ENCODE results near the gene TBC1D10A. TPM values are rescaled to one million over a fixed set of nuclear protein-coding genes. Genes with fewer than 3 reads are reported as not detected.

The TBC1D10A gene
- total RNA-seq, 2 donors from 2014 or later: 12.1 to 13.7 TPM

DNA sequence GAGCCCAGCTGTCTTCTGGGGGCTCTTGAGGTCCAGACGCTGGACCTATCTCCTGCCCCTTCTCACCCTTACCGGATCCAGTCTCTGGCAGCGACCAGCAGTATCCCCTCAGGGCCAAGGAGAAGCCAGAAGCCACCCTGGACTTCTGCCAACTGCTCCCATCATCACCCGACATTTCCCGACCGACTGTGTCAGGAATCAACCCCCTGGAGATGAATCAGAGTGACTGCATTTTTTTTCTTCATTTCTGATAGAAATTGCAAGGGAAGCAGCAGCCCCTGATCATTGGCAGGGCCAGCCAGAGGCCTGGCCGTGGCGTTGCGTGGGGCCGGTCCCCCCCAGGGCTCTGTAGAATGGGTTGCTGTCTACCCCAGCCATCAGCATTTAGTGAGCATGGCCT is 75.0 kb downstream of the TBC1D10A start:
- H3K36me3 Mint-ChIP-seq (ENCODE audit: low read depth): no peaks in the 10 kb centered on the region
- Histone ChIP-seq H3K9ac (ENCODE audit: extremely low read depth, low read length, poor library complexity, severe bottlenecking) (no peak overlapping the region), H3K4me1 (ENCODE audit: control insufficient read depth, insufficient read depth, low read length) (no peaks in the 10 kb centered on the region), H3K9me3 (ENCODE audit: control insufficient read depth, low read length) (no peaks in the 10 kb centered on the region), H3K27me3 (ENCODE audit: control insufficient read depth, insufficient read depth, low read length, poor library complexity, severe bottlenecking) (peaks cover 10% of the 10 kb centered on the region), H3K4me3 (ENCODE audit: low read length) (no peak overlapping the region), H3K27ac (ENCODE audit: low read depth, low read length) (no peak overlapping the region), H3K36me3 (ENCODE audit: control insufficient read depth, insufficient read depth, low read length) (no peaks in the 10 kb centered on the region)
- TF ChIP-seq CTCF (conservative IDR thresholded peaks at IDR 0.05): no peak
- H3K27me3 Mint-ChIP-seq (ENCODE audit: insufficient read depth): peaks cover 19% of the 10 kb centered on the region
- H3K4me3 Mint-ChIP-seq: no peak overlapping the region
- H3K27ac Mint-ChIP-seq: no peak overlapping the region
- 91% methylated on average over 8 to 10 of the region's 10 CpGs for WGBS, 2 experiments (ENCODE audit: insufficient coverage in 1 of 2, insufficient read length in 1 of 2)
- H3K9me3 Mint-ChIP-seq: no peaks in the 10 kb centered on the region
- no peak for DNase-seq
- H3K4me1 Mint-ChIP-seq: peaks cover 7% of the 10 kb centered on the region

GRCh38 chr22:30250661-30251267 is 76.0 kb downstream of the TBC1D10A start:
- no peaks in the 10 kb centered on the region for H3K36me3 ChIP-seq (ENCODE audit: control insufficient read depth, insufficient read depth, low read length)
- Mint-ChIP-seq H3K4me3 (no peak overlapping the region), H3K27ac (no peak overlapping the region), H3K4me1 (peaks cover 7% of the 10 kb centered on the region), H3K27me3 (ENCODE audit: insufficient read depth) (peaks cover 25% of the 10 kb centered on the region), H3K36me3 (ENCODE audit: low read depth) (no peaks in the 10 kb centered on the region), H3K9me3 (no peaks in the 10 kb centered on the region)
- peaks cover 19% of the 10 kb centered on the region for H3K27me3 ChIP-seq (ENCODE audit: control insufficient read depth, insufficient read depth, low read length, poor library complexity, severe bottlenecking)
- WGBS, 2 experiments (ENCODE audit: insufficient coverage in 1 of 2, insufficient read length in 1 of 2): 81 to 87% methylated on average over 5 to 12 of the region's 12 CpGs
- H3K4me1 ChIP-seq (ENCODE audit: control insufficient read depth, insufficient read depth, low read length): no peaks in the 10 kb centered on the region
- H3K9me3 ChIP-seq (ENCODE audit: control insufficient read depth, low read length): no peaks in the 10 kb centered on the region
- H3K27ac ChIP-seq (ENCODE audit: low read depth, low read length): no peak overlapping the region
- no peak overlapping the region for H3K9ac ChIP-seq (ENCODE audit: extremely low read depth, low read length, poor library complexity, severe bottlenecking)
- no peak for DNase-seq
- no peak for TF ChIP-seq CTCF (conservative IDR thresholded peaks at IDR 0.05)
- no peak overlapping the region for H3K4me3 ChIP-seq (ENCODE audit: low read length)

GRCh38 chr22:30250039-30250565 is 76.6 kb downstream of the TBC1D10A start:
- H3K27ac ChIP-seq (ENCODE audit: low read depth, low read length): no peak overlapping the region

More at GRCh38 chr22:30250039-30250565, 76.6 kb downstream of the TBC1D10A start:
- no peak for TF ChIP-seq CTCF (conservative IDR thresholded peaks at IDR 0.05)
- no peak overlapping the region for H3K4me3 ChIP-seq (ENCODE audit: low read length)
- H3K4me1 Mint-ChIP-seq: peaks cover 10% of the 10 kb centered on the region
- peaks cover 30% of the 10 kb centered on the region for H3K27me3 Mint-ChIP-seq (ENCODE audit: insufficient read depth)
- no peak overlapping the region for H3K27ac Mint-ChIP-seq
- no peaks in the 10 kb centered on the region for H3K4me1 ChIP-seq (ENCODE audit: control insufficient read depth, insufficient read depth, low read length)
- H3K36me3 ChIP-seq (ENCODE audit: control insufficient read depth, insufficient read depth, low read length): no peaks in the 10 kb centered on the region
- H3K9ac ChIP-seq (ENCODE audit: extremely low read depth, low read length, poor library complexity, severe bottlenecking): no peak overlapping the region
- 85 to 100% methylated on average over 2 to 3 of the region's 3 CpGs for WGBS, 2 experiments (ENCODE audit: insufficient coverage in 1 of 2, insufficient read length in 1 of 2)
- no peaks in the 10 kb centered on the region for H3K36me3 Mint-ChIP-seq (ENCODE audit: low read depth)
- peaks cover 26% of the 10 kb centered on the region for H3K27me3 ChIP-seq (ENCODE audit: control insufficient read depth, insufficient read depth, low read length, poor library complexity, severe bottlenecking)
- H3K4me3 Mint-ChIP-seq: no peak overlapping the region
- H3K9me3 Mint-ChIP-seq: no peaks in the 10 kb centered on the region
- no peaks in the 10 kb centered on the region for H3K9me3 ChIP-seq (ENCODE audit: control insufficient read depth, low read length)
- DNase-seq: no peak
